Measurements from ENCODE around the gene TOGARAM1.

DNA sequence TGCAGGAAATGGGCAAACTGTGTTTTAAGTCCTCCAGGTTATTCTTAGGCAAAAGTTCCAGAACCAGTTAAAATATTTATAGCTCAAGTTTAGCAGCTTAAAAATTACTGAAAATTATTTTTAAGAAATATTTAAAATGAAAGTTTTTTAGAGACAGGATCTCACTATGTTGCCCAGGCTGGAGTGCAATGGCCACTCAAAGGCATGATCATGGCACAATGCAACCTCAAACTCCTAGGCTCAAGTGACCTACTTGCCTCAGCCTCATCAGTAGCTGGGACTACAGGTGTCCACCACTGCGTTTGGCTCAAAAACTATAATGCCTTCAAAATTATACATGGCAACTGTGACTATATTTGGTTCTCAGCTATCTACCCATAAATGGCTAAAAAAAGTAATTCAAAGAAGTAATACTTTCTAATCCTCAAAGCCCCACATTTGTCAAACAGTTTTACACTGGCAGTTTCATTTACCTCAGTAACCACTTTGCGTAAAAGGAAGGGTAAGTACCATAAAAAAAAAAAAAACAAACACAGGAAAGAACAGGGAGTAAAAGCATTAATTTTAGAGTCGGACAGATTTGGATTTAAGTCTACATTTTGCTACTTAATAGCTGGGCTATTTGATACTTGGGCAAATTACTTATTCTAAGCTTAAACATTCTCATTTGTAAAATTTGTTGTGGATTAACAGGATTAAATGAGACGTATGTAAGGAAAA, 9.4 kb upstream of the TOGARAM1 start:
- no peak for TF ChIP-seq CTCF (IDR thresholded peaks at IDR 0.05)
- TF ChIP-seq POLR2A (IDR thresholded peaks at IDR 0.05) = no peak

All from lower leg skin (tissue), 3 donors.